ENCODE data around the gene CRTAP. TPM values are rescaled to one million over a fixed set of nuclear protein-coding genes. Genes with fewer than 3 reads are reported as not detected.

Gene CRTAP
- total RNA-seq, 1 donor from 2014 or later: 177 TPM

DNA sequence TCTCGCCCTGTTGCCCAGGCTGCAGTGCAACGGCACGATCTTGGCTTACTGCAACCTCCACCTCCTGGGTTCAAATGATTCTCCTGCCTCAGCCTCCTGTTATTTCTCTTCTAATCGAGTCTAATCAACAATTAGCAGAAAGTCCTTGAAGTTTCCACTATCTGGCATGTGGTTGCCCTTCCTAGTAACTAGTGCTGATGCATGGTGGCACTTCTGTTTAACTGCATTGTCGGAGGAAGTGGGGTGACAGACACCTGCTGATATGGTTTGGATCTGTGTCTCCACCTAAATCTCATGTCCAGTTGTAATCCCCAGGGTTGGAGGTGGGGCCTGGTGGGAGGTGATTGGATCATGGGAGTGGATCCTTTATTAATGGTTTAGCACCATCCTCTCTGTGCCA, 9.2 kb downstream of the CRTAP start:
- Mint-ChIP-seq H3K27me3 (ENCODE audit: low read depth) (no peaks in the 10 kb centered on the region), H3K27ac (no peak overlapping the region), H3K36me3 (peaks cover 19% of the 10 kb centered on the region), H3K4me1 (no peaks in the 10 kb centered on the region), H3K4me3 (no peak overlapping the region), H3K9me3 (no peaks in the 10 kb centered on the region)
- no peak for DNase-seq (ENCODE audit: low spot score in 2 of 2, unreplicated experiment in 2 of 2)
- TF ChIP-seq, protein P1, sequence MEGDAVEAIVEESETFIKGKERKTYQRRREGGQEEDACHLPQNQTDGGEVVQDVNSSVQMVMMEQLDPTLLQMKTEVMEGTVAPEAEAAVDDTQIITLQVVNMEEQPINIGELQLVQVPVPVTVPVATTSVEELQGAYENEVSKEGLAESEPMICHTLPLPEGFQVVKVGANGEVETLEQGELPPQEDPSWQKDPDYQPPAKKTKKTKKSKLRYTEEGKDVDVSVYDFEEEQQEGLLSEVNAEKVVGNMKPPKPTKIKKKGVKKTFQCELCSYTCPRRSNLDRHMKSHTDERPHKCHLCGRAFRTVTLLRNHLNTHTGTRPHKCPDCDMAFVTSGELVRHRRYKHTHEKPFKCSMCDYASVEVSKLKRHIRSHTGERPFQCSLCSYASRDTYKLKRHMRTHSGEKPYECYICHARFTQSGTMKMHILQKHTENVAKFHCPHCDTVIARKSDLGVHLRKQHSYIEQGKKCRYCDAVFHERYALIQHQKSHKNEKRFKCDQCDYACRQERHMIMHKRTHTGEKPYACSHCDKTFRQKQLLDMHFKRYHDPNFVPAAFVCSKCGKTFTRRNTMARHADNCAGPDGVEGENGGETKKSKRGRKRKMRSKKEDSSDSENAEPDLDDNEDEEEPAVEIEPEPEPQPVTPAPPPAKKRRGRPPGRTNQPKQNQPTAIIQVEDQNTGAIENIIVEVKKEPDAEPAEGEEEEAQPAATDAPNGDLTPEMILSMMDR (IDR thresholded peaks at IDR 0.05; ENCODE audit: unreplicated experiment): no peak

DNA sequence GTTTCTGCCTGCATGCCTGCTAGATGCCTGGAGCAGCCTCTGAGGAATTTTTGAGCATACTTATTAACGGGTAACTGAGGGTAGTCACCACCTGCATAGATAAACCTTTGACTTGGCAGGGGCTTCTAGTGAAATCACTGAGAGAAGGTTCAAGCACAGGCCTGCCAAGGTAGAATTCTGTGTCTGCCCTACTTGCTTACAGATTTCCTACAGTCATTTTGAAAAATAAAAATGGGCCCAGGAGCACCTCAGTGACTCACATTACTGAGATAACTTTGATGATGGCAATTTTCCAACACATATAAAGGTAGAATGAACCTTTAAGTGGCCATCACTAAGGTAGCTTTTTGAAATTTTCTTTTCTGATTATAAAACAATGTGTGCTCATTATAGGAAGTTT, 10.8 kb downstream of the CRTAP start:
- Mint-ChIP-seq H3K36me3 (peaks cover 19% of the 10 kb centered on the region), H3K27me3 (ENCODE audit: low read depth) (no peaks in the 10 kb centered on the region), H3K4me3 (no peak overlapping the region), H3K27ac (no peak overlapping the region), H3K4me1 (peaks cover 1% of the 10 kb centered on the region), H3K9me3 (no peaks in the 10 kb centered on the region)
- DNase-seq (ENCODE audit: low spot score in 2 of 2, unreplicated experiment in 2 of 2): no peak
- TF ChIP-seq, protein P1 (IDR thresholded peaks at IDR 0.05; ENCODE audit: unreplicated experiment): no peak

DNA sequence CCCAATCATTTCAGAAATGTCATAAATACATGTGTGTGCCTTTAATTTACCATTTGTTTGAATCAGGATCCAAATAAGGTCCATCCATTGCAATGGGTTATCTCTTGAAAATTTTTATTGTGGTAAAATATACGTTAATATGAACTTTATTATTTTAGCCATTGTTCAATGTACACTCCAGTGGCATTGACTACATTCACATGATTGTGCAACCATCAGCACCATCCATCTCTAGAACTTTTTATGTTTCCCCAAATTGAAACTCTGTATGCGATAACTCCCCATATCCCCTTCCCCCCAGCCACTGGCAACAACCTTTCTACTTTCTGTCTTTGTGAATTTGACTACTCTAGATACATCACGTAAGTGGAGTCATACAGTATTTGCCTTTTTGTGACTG, 12.0 kb downstream of the CRTAP start:
- DNase-seq (ENCODE audit: low spot score in 2 of 2, unreplicated experiment in 2 of 2): no peak
- Mint-ChIP-seq H3K27ac (no peak overlapping the region), H3K9me3 (no peaks in the 10 kb centered on the region), H3K4me1 (peaks cover 1% of the 10 kb centered on the region), H3K36me3 (peaks cover 16% of the 10 kb centered on the region), H3K27me3 (ENCODE audit: low read depth) (no peaks in the 10 kb centered on the region), H3K4me3 (no peak overlapping the region)
- TF ChIP-seq, protein P1 (IDR thresholded peaks at IDR 0.05; ENCODE audit: unreplicated experiment): no peak

DNA sequence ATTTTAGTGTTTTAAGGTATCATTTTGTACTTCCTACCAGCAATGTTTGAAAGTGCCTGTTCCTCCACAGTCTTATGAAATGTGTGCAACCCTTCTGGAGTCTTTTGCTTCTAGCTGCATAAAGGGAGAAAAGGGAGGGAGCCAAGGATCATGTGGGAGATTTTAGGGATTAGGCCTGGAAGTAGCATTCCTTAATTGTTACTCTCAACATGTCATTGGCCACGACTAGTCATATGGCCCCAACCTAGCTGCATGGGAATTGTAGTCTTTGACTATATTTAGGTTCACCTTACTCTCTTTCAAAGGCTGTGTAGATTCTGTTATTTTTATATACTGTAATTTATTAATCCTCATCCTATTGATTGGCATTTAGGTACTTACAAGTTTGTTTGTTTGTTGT, 14.9 kb downstream of the CRTAP start:
- peaks cover 14% of the 10 kb centered on the region for H3K36me3 Mint-ChIP-seq
- TF ChIP-seq, protein P1 (IDR thresholded peaks at IDR 0.05; ENCODE audit: unreplicated experiment): no peak
- no peak overlapping the region for H3K27ac Mint-ChIP-seq
- H3K4me3 Mint-ChIP-seq: no peak overlapping the region
- H3K27me3 Mint-ChIP-seq (ENCODE audit: low read depth): no peaks in the 10 kb centered on the region
- H3K9me3 Mint-ChIP-seq: no peaks in the 10 kb centered on the region
- H3K4me1 Mint-ChIP-seq: peaks cover 1% of the 10 kb centered on the region
- no peak for DNase-seq (ENCODE audit: low spot score in 2 of 2, unreplicated experiment in 2 of 2)

DNA sequence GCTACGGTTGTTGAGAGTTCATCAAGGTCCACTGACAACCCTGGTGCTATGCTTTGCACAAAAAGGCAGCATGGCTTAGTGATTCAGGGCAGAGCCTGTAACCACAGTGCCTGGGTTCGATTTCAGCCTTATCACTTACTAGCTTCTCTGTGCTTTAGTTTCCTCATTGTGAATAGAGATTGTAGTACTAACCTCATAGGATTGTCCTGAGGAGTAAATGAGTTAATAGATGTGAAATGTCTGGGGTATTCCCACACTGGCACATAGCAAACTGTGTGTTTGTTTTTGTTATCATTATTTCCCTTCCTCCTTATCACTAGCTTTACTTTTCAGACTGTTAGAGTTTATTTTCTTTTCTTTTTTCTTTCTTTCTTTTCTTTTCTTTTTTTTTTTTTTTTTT, 16.3 kb downstream of the CRTAP start:
- Mint-ChIP-seq H3K27me3 (ENCODE audit: low read depth) (no peaks in the 10 kb centered on the region), H3K36me3 (peaks cover 16% of the 10 kb centered on the region), H3K4me1 (peaks cover 1% of the 10 kb centered on the region), H3K4me3 (no peak overlapping the region), H3K9me3 (no peaks in the 10 kb centered on the region), H3K27ac (no peak overlapping the region)
- TF ChIP-seq, protein P1 (IDR thresholded peaks at IDR 0.05; ENCODE audit: unreplicated experiment): no peak
- no peak for DNase-seq (ENCODE audit: low spot score in 2 of 2, unreplicated experiment in 2 of 2)
